AG10803 (cell line): Measurements from ENCODE around the gene OR51T1.

Experiments used
- DNase-seq: peaks from one replicate; pipeline ENCODE4 v3.0.0; 2010; ENCODE audit warnings: low read depth
- H3K4me3 ChIP-seq: 2 replicates; pipeline ENCODE4 v1.5.1; 2011; ENCODE audit warnings: mild to moderate bottlenecking, low read length, control low read depth
- CTCF ChIP-seq: conservative IDR thresholded peaks from 2 replicates; pipeline ENCODE4 v1.5.1; 2011; ENCODE audit warnings: mild to moderate bottlenecking, low read length, control low read depth, inconsistent platforms

Gene OR51T1

DNA sequence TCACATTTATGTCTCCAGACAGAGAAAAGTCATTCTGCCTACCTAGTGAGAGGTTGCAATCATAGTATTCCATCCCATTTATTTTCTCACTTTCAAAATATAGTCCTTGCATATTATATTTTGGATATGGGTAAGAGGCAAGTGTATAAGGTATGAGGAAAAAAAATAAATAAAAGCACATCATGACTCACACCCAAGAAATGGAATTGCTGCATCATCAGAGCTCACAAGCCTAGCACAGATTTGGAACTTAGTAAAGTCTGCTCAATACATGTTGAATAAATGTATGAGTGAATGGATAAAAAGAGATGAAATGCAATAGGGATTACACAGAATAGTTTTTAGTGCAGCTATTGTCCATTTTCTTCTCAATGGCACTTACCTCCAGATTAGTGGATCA is 44.9 kb downstream of the OR51T1 start:
- no peak for DNase-seq
- H3K4me3 ChIP-seq = no peak overlapping the region
- TF ChIP-seq CTCF = no peak
